HepG2 (cell line): ENCODE data around the gene ZNF821.

Experiments
- ARID4A ChIP-seq: sonication (generic); formaldehyde crosslinking; IDR thresholded peaks from 2 replicates; pipeline ENCODE4 v1.5.0; 2020; ENCODE audit warnings: mild to moderate bottlenecking, missing genetic modification reagents, borderline replicate concordance
- ETV5 ChIP-seq: IDR thresholded peaks from 2 replicates; pipeline ENCODE4 v1.6.1; 2018; ENCODE audit warnings: missing biosample characterization, missing genetic modification reagents, inconsistent platforms, borderline replicate concordance
- POLR2A ChIP-seq, 2 experiments: IDR thresholded peaks; 2 replicates each; pipeline ENCODE4 v1.6.1; 2011; ENCODE audit warnings: low read depth in 2 of 2, low read length in 2 of 2, mild to moderate bottlenecking in 1 of 2, moderate library complexity in 1 of 2; ENCODE audit not compliant: insufficient read depth in 1 of 2
- TBX3 ChIP-seq: fragments of 450-650 bp; IDR thresholded peaks from 2 replicates; pipeline ENCODE4 v1.6.1; 2017; ENCODE audit warnings: antibody characterized with exemption, mild to moderate bottlenecking, inconsistent platforms, borderline replicate concordance
- YY1 ChIP-seq: IDR thresholded peaks from 2 replicates; pipeline ENCODE4 v1.6.1; 2011; ENCODE audit warnings: low read length, low read depth, moderate library complexity, mild to moderate bottlenecking; ENCODE audit not compliant: insufficient read depth, insufficient replicate concordance
- ZNF546 ChIP-seq: sonication (generic); formaldehyde crosslinking; conservative IDR thresholded peaks from 2 replicates; pipeline ENCODE4 v1.8.1; 2023; ENCODE audit warnings: mild to moderate bottlenecking, missing genetic modification reagents

GRCh38 chr16:71914802-71915201 lies 30.8 kb upstream of the ZNF821 start:
- TF ChIP-seq ARID4A = no peak
- no peak for TF ChIP-seq ETV5
- no peak for TF ChIP-seq POLR2A (IDR thresholded peaks at IDR 0.05; ENCODE audit: insufficient read depth in 1 of 2, low read depth in 2 of 2, low read length in 2 of 2)
- TF ChIP-seq ZNF546 (CRISPR knock-in tag) = no peak
- no peak for TF ChIP-seq YY1
- no peak for TF ChIP-seq TBX3
